ENCODE results near the gene TAF6. TPM values are rescaled to one million over a fixed set of nuclear protein-coding genes. Genes with fewer than 3 reads are reported as not detected.
A peak's percentile ranks its signal among the peaks of the same experiment; 100 is the strongest.

TAF6 gene
- total and polyA plus RNA-seq, 9 of the 15 experiments (the other 6 are each of a cell fraction or from before 2014, with no cell fraction given): 0.78 to 78.7 (median 21.3) TPM

DNA sequence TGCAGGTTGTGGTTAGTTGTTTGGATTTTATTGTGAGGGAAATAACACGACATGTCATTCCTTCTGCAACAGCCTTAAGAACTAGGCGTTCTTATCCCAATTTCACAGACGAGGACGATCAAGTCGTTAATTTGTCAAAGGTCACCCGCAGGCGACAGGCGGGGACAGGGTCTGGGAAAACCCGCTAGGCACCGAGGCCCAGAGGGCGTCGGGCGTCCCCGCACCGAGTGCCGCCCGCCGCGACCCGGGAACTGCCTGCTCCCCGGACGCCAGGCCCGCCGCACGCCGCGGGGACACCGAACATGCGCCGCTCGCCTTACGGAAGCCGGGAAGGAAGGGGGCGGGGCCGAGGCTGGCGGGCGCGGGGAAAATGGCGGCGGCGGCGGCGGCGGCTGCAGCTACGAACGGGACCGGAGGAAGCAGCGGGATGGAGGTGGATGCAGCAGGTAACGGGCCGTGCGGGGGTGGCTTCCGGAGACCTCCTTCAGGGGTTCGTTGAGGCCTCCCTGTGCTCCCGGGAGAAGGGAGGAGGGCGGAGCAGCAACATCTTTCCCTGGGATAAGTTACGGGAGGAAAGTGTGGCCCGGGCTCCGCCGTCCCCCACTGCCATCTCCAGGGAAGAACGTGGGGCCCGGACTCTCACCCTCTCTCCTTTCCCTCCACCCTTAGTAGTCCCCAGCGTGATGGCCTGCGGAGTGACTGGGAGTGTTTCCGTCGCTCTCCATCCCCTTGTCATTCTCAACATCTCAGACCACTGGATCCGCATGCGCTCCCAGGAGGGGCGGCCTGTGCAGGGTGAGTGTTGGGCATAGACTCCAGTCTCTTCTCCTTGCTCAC, 30.3 kb downstream of the TAF6 start, which contains the start of gene COPS6:
Gene COPS6 (plus strand): TSS at position 349 of the 837 bp plus-strand sequence. CDS start 22 bp downstream, at position 371.
- POLR2A ChIA-PET: interaction anchor here (0.6 to 7.9 kb wide), 6 partner anchors 9 to 594 kb away, joined by 3 to 115 read pairs (median 3); partner anchors contain the start of genes AP4M1, LAMTOR4 and MCM7
- no peaks in the 10 kb centered on the region for H3K9me1 ChIP-seq (ENCODE audit: control insufficient read depth, insufficient read depth, low read length)
- BruUV-seq (replicated peaks): TSS peak; percentile 55
- H3K4me2 ChIP-seq (ENCODE audit: insufficient read depth, low read length): peak within 1 kb of the TSS; percentile 96
- in situ Hi-C loops (cut with MboI): no loop called here
- ATAC-seq (peak; percentile 66), FAIRE-seq (peak; percentile 64), DNase-seq (ENCODE audit: extremely low read depth in 1 of 4, low spot score in 3 of 4) (peak; percentile 87 to 92 (median 90))
- peak within 1 kb of the TSS; percentile 97 for H3K27ac ChIP-seq (ENCODE audit: extremely low read depth, low read depth, low read length)
- H3K27me3 ChIP-seq (ENCODE audit: control insufficient read depth in 2 of 2, insufficient read depth in 2 of 2, low read length in 2 of 2): no peaks in the 10 kb centered on the region
- WGBS (ENCODE audit: insufficient coverage, low coverage, missing lambda C conversion rate): under 1% methylated on average over 54 of the region's 68 CpGs
- H3K9me3 ChIP-seq (replicated peaks; ENCODE audit: control insufficient read depth, insufficient read depth, low read depth, low read length): no peaks in the 10 kb centered on the region
- peak within 1 kb of the TSS; percentile 87 for H3K4me3 ChIP-seq
- peak within 1 kb of the TSS; percentile 98 for H2AFZ ChIP-seq (ENCODE audit: low read depth, low read length)
- peak within 1 kb of the TSS; percentile 96 to 97 for H3K9ac ChIP-seq (ENCODE audit: insufficient read depth in 1 of 2, low read depth in 2 of 2, low read length in 2 of 2)
- peaks cover 41% of the 10 kb centered on the region for H3K36me3 ChIP-seq (ENCODE audit: control insufficient read depth, insufficient read depth, low read length)
- H3K4me1 ChIP-seq (replicated peaks in 1 of 2; ENCODE audit: control insufficient read depth in 2 of 2, insufficient read depth in 2 of 2, low read length in 2 of 2): peaks cover 23 to 26% of the 10 kb centered on the region in 2 experiments
- peaks cover 20% of the 10 kb centered on the region for H4K20me1 ChIP-seq (replicated peaks; ENCODE audit: control insufficient read depth, insufficient read depth, low read length)
- H3K79me2 ChIP-seq (ENCODE audit: control insufficient read depth, insufficient read depth, low read length): peaks cover 19% of the 10 kb centered on the region
- intact Hi-C loops (cut with micrococcal nuclease): no loop called here
- CTCF ChIA-PET (ENCODE audit: low intra/inter-chr PET ratio): interaction anchor here (0.6 kb wide), 1 partner anchor 44 kb away, joined by 3 read pairs; no protein-coding TSS in a partner anchor
- TF ChIP-seq KLF10 (CRISPR knock-in tag; IDR thresholded peaks at IDR 0.05): no peak
- no peak for TF ChIP-seq ELF2 (CRISPR knock-in tag; IDR thresholded peaks at IDR 0.05)
- TF ChIP-seq MCM7 (IDR thresholded peaks at IDR 0.05): no peak
- no peak for TF ChIP-seq ARID1B (IDR thresholded peaks at IDR 0.05)
- TF ChIP-seq TBL1XR1 (IDR thresholded peaks at IDR 0.05; ENCODE audit: low read length in 2 of 2): peak; percentile 11 to 46; a peak in 1 of 4 replicates
- TF ChIP-seq, protein P1, sequence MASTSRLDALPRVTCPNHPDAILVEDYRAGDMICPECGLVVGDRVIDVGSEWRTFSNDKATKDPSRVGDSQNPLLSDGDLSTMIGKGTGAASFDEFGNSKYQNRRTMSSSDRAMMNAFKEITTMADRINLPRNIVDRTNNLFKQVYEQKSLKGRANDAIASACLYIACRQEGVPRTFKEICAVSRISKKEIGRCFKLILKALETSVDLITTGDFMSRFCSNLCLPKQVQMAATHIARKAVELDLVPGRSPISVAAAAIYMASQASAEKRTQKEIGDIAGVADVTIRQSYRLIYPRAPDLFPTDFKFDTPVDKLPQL (IDR thresholded peaks at IDR 0.05; ENCODE audit: extremely low read depth, insufficient read length): no peak
- no peak for TF ChIP-seq ZNF324 (CRISPR knock-in tag; IDR thresholded peaks at IDR 0.05)
- TF ChIP-seq, protein P2, sequence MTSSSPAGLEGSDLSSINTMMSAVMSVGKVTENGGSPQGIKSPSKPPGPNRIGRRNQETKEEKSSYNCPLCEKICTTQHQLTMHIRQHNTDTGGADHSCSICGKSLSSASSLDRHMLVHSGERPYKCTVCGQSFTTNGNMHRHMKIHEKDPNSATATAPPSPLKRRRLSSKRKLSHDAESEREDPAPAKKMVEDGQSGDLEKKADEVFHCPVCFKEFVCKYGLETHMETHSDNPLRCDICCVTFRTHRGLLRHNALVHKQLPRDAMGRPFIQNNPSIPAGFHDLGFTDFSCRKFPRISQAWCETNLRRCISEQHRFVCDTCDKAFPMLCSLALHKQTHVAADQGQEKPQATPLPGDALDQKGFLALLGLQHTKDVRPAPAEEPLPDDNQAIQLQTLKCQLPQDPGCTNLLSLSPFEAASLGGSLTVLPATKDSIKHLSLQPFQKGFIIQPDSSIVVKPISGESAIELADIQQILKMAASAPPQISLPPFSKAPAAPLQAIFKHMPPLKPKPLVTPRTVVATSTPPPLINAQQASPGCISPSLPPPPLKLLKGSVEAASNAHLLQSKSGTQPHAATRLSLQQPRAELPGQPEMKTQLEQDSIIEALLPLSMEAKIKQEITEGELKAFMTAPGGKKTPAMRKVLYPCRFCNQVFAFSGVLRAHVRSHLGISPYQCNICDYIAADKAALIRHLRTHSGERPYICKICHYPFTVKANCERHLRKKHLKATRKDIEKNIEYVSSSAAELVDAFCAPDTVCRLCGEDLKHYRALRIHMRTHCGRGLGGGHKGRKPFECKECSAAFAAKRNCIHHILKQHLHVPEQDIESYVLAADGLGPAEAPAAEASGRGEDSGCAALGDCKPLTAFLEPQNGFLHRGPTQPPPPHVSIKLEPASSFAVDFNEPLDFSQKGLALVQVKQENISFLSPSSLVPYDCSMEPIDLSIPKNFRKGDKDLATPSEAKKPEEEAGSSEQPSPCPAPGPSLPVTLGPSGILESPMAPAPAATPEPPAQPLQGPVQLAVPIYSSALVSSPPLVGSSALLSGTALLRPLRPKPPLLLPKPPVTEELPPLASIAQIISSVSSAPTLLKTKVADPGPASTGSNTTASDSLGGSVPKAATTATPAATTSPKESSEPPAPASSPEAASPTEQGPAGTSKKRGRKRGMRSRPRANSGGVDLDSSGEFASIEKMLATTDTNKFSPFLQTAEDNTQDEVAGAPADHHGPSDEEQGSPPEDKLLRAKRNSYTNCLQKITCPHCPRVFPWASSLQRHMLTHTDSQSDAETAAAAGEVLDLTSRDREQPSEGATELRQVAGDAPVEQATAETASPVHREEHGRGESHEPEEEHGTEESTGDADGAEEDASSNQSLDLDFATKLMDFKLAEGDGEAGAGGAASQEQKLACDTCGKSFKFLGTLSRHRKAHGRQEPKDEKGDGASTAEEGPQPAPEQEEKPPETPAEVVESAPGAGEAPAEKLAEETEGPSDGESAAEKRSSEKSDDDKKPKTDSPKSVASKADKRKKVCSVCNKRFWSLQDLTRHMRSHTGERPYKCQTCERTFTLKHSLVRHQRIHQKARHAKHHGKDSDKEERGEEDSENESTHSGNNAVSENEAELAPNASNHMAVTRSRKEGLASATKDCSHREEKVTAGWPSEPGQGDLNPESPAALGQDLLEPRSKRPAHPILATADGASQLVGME (CRISPR knock-in tag; IDR thresholded peaks at IDR 0.05): peak; percentile 82; the same call in 1 of the 2 replicates
- no peak for TF ChIP-seq ADNP (tag; IDR thresholded peaks at IDR 0.05)
- TF ChIP-seq, protein P3, sequence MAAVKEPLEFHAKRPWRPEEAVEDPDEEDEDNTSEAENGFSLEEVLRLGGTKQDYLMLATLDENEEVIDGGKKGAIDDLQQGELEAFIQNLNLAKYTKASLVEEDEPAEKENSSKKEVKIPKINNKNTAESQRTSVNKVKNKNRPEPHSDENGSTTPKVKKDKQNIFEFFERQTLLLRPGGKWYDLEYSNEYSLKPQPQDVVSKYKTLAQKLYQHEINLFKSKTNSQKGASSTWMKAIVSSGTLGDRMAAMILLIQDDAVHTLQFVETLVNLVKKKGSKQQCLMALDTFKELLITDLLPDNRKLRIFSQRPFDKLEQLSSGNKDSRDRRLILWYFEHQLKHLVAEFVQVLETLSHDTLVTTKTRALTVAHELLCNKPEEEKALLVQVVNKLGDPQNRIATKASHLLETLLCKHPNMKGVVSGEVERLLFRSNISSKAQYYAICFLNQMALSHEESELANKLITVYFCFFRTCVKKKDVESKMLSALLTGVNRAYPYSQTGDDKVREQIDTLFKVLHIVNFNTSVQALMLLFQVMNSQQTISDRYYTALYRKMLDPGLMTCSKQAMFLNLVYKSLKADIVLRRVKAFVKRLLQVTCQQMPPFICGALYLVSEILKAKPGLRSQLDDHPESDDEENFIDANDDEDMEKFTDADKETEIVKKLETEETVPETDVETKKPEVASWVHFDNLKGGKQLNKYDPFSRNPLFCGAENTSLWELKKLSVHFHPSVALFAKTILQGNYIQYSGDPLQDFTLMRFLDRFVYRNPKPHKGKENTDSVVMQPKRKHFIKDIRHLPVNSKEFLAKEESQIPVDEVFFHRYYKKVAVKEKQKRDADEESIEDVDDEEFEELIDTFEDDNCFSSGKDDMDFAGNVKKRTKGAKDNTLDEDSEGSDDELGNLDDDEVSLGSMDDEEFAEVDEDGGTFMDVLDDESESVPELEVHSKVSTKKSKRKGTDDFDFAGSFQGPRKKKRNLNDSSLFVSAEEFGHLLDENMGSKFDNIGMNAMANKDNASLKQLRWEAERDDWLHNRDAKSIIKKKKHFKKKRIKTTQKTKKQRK (IDR thresholded peaks at IDR 0.05; ENCODE audit: borderline replicate concordance, low read depth, low read length): no peak

Data from K562 (cell line).